Renal cortical epithelial cell (primary cell): Measurements from ENCODE around the gene UPF3B. TPM values are rescaled to one million over a fixed set of nuclear protein-coding genes. Genes with fewer than 3 reads are reported as not detected.
A peak's percentile ranks its signal among the peaks of the same experiment; 100 is the strongest.
"Not testable (repeated sequence)": the region's sequence is repeated elsewhere in the genome, so short reads cannot be mapped to it uniquely, and the experiment has no call there.

Experiments
- DNase-seq: peaks from one replicate; pipeline ENCODE4 v3.0.0-alpha.2; 2011; ENCODE audit warnings: low read depth
- total RNA-seq: library from RNA; depleted of rRNA; stranded (reverse); fragments of >200 nt; gene quantifications from 2 replicates; pipeline ENCODE4 v1.2.3, GENCODE V29; 2014

The UPF3B gene, protein sequence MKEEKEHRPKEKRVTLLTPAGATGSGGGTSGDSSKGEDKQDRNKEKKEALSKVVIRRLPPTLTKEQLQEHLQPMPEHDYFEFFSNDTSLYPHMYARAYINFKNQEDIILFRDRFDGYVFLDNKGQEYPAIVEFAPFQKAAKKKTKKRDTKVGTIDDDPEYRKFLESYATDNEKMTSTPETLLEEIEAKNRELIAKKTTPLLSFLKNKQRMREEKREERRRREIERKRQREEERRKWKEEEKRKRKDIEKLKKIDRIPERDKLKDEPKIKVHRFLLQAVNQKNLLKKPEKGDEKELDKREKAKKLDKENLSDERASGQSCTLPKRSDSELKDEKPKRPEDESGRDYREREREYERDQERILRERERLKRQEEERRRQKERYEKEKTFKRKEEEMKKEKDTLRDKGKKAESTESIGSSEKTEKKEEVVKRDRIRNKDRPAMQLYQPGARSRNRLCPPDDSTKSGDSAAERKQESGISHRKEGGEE
- 1.0 and 3.7 TPM in 2 replicates for total RNA-seq

DNA sequence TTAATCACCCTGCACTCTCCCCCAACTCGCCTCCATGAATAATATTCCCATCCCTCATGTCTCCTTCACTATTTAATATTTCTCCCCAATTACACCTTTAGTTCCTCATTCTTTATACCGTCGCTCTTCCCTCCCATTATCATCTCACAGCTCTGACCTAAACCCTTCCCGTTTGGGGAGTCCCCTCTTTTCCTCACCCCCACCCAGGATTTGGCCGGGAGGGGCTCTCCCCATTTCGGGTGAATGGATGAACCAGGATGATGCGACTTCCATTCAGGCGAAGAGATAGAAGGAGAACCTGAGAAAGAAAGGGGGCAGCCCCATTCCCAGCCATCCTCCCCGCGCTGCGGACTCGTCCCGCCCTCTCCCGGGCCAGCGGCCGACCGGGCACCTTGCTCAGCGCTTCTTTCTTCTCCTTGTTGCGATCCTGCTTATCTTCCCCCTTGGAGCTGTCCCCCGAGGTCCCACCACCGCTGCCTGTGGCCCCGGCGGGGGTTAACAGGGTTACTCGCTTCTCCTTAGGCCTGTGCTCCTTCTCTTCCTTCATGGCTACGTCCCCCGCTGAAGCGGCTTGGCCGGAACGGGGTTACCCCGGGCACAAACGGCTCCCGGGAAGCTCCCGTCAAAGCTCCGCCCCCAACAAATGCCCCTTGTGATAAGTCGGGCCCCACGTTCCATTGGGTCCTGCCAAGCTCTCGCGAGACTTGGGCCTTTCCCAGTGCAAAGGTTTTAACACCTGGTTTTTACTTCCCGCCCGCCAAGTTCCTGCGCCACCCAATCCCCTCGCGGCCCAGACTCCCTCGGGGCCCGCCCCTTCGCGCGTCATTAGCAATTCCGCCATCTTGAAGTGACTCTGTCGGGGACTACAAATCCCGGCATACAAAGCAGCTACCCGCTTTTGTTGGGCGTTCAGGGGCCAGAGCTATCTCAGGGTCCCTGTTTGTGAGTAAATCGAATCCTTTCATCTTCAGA lies at the start of gene UPF3B:
TSS of gene UPF3B (minus strand) at position 582 of the 972 bp plus-strand sequence. CDS start at position 547, 35 bp downstream.
- DNase-seq = peak; percentile 96

DNA sequence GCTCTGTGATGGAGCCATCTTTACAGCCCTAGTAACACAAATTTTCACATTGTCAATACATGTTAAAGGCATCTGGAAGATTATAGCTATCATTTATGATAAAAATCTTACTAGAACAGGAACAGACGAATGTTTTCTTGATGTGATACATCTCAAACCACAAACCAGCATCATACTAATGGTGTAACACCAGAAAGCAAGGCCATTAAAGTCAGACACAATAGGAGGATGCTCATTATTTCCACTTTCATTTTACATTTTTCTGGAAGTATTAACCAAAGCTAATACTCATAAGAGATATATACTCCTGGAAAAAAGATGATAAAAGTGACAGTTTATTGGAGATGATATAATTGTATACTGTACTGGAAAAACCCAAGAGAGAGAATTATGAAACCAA lies 48.2 kb upstream of the UPF3B start:
- DNase-seq = no peak

DNA sequence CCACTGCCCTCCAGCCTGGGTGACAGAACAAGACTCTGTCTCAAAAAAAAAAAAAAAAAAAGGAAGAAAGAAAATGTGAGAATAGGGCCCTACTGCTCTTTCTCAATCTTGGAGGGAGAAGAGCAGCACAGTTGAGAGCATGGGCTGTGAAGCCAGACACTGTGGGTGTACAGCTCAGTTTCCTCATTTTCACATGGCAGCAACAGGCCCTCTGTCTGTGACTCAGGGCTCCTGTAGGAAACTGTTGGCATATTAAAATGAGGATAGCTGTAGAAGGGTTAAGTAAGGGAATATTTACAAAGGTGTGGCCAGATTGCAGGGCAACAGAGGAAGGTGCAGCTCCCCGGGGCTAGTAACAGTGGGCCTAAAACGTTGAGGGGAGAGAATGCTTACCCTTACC lies 46.4 kb upstream of the UPF3B start:
- peak; percentile 6 for DNase-seq

DNA sequence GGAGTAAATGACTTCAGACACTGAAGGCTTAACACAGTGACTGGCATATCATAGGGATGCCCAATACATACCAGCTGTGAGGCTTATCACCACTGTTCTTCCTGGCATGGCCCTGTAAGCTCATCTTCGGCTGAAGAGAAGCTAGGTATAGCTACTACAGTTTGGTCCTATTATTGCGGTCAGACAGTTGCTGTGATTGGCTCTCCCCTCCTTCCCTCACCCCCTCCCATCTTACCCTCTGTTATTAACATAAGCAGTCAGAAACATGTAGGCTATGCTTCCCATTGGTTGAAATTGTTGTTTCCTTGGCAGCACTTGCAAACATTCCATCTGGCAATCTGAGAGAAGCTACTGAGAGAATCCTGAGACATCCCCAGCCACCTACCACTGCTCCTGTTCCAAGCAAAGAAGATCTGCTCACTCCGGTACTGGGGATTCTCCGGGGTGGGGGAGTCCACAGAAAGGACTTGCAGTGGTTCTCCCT lies 43.1 kb upstream of the UPF3B start, which contains the start of gene AKAP14:
TSS of gene AKAP14 (plus strand) at position 51 of the 484 bp plus-strand sequence. CDS start 7,331 bp downstream, outside the sequence.
- no peak for DNase-seq

DNA sequence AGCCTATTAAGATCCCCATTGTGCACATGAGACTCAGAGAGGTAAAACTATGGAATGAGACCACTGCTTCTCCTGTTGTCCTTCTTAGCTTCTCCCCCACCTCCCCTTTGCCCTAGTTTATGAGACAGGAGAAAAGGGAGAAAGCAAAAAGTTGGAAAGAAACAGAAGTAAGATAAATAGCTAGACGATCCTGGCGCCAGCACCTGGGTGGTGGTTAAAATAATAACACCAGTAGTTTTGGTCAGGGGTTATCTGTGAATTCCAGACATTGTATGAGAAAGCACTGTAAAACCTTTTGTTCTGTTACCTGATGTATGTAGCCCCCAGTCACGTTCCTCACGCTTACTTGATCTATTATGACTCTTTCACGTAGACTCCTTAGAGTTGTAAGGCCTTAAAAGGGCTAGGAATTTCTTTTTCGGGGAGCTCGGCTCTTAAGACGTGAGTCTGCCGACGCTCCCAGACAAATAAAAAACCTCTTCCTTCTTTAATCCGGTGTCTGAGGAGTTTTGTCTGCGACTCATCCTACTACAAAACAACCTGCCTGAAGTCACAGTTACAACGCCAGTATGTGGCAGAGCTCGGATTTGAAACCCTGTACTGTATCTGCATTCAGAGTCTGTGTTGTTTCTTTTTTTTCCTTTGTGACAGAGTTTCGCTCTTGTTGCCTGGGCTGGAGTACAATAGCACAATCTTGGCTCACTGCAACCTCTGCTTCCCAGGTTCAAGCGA lies 39.4 kb upstream of the UPF3B start:
- not testable (repeated sequence) for DNase-seq

DNA sequence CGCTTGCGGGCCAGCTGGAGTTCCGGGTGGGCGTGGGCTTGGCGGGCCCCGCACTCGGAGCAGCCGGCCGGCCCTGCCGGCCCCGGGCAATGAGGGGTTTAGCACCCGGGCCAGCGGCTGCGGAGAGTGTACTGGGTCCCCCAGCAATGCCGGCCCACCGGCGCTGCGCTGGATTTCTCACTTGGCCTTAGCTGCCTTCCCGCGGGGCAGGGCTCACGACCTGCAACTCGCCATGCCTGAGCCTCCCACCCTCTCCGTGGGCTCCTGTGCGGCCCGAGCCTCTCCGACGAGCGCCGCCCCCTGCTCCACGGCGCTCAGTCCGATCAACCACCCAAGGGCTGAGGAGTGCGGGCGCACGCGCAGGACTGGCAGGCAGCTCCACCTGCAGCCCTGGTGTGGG lies 37.9 kb upstream of the UPF3B start:
- DNase-seq = not testable (repeated sequence)

DNA sequence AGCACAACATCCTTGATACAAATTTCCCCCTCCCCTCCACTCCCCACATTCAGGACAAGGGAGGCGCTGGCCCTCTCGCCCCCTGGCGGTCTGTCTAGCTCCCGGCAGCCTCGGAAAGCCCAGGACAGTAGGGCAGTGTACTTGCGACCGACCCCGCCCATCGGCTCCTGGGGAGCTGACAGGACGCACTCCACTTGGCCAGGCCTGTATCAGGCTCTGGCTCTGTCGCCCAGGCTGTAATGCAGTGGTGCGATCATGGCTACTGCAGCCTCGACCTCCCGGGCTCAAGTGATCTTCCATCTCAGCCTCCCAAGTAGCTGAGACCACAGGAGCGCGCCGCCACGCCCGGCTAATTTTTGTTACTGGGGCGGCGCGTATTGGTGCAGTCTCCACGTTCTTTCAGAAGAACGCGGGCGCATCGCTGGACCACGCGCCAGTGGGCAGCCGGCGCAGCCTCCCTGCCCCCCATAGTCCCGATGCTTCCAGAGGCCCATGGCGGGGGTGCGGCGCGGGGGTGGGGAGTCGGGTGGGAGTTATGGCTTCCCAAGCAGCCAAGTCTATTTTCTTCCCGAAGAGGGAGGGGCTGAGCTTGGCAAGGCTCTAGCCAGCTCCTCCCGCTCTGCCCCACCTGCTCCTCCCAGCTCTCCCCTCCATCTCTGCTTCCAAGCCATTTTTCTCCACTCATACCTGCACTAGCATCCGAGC lies 35.1 kb upstream of the UPF3B start:
- peak; percentile 16 for DNase-seq

DNA sequence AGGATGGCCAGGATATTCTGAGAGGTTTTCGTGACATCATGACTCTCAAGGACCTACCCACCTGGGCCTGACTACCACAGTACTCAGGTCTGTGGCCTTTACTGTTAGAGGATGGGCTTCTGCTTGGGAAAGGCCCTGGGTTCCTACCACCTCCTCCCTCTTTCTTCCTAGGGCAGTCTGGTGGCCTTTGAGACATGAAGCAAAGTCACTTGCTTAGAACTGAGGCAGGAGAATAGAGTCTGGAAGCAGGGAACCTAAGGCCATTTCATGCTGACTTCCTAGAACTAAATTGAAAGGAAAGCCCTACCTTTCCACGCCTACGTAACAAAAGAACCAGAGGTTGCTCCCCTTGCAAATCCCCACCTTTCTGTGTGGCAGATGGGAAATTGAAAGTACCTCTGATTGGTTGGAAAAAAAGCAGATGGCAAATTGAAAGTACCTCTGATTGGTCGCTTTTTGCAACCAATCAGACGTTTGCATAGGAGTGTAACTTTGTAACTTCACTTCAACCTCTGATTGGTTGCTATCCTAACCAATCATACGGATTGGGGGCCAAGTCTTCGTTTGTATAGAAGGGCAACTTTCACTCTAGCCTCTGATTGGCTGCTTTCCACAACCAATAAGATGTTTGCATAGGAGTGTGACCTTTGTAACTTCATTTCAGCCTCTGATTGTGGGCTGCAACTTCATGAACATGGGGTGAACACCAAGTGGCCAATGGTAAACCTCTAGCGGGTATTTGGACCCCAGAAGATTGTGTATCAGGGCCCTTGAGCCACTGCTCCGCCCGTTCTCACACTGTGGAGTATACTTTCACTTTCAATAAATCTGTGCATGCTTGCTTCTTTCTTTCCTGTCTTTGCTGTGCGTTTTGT lies 33.0 kb upstream of the UPF3B start:
- DNase-seq = no peak

DNA sequence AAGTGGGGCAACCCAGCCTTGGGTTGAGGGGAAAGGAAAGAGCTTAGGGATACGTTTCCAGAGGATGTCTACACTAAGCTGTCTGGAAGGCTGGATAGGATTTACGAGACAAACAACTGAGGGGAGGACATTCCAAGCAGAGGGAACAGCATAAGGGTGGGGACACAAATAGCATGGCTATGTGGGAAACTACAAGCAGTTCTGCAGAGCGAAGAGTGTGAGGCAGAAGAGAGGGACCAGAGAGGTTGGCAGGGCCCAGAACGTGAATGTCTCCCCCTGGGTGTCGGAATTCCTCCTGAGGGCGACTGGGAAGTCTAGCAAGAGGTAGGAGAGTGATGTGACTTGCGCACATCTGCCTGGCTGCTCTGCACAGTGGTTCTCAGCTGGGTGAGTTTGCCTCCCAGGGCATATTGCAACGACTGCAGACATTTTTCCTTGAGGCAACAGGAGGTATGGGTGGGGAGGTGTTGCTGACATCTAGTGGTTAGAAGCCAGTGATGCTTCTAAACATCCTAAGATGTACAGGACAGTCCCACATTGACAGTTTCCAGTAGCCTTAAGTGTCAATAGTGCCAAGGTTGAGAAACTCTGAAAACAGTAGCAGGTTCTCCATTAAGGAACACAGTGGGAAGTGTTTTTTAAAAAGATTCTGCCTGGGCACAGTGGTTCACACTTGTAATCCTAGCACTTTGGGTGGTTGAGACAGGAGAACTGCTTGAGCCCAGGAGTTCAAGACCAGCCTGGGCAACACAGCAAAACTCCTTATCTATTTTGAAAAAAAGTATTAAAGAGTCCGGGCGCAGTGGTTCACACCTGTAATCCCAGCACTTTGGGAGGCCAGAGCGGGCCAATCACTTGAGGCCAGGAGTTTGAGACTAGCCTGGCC lies 28.0 kb upstream of the UPF3B start:
- DNase-seq = peak; percentile 57

DNA sequence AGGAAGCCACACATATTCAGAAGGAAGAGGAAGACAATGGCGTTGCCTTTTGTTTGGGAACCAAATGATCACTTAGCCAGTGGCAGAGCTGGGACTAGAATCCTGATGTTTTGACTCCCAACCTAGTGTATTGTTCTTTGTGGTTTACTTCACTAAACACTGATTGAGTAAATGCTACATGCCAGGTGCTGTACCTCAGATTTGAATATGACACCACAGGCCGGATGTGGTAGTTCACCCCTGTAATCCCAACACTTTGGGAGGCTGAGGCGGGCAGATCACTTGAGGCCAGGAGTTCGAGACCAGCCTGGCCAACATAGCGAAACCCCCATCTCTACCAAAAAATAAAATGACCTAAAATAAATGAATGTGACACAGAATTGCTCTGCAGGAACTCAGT lies 27.3 kb upstream of the UPF3B start:
- peak; percentile 6 for DNase-seq

DNA sequence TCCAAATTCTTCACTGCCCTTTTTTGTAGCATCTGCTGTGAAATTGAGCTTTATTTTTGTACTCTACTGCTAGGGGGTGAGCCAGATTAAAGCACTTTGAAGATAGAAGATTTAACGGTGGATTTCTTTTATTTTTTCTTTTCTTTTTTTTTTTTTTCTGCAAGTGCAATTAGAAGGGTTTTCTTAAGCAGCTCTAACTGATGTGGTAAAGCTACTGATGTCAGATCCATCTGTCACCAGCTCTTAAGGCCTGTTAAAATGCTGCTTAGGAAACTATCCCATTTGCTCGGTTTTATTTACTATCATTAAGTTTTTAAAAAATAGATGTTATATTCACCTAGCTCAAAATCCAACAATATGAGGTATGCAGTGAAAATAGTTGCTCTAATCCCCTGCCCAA lies 26.0 kb upstream of the UPF3B start:
- DNase-seq = no peak

DNA sequence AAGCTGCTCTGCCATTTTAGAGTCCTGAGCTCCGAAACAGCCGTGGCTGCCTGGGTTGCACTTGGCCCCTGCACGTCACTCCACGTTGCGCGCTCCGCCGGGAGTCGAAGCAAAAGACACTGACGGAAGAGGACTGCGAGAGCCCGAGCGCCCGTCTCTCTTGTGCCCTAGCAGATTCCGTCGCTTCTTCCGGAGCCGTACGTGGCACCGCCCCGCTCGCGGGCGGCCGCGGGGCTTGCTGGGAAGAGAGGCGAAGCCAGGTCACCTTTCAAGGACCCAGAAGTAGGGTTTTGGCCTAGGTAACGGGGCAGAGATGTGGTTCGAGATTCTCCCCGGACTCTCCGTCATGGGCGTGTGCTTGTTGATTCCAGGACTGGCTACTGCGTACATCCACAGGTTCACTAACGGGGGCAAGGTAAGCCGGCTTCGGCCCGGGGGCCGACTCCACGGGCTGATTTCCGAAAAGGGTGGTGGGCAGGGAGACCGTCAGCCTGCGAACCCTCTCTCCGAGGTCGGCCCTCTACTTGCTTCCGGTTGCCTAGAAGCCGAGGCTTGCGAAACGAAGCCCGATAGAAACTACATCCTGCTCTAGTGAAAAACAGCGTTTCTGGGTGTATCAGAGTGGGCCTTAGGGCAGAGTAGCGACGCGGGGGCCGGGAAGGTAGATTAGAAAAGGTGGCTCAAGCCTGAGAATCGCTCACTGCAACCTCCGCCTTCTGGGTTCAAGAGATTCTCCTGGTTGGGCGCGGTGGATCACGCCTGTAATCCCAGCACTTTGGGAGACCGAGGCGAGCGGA lies 19.0 kb upstream of the UPF3B start, which contains the start of the genes NDUFA1 and RNF113A:
TSS of gene NDUFA1 (plus strand) at position 234 of the 797 bp plus-strand sequence. CDS start at position 314, 80 bp downstream.
TSS of gene RNF113A (minus strand) at position 135 of the 797 bp plus-strand sequence. CDS start at position 15, 120 bp downstream.
- peak; percentile 75 for DNase-seq

DNA sequence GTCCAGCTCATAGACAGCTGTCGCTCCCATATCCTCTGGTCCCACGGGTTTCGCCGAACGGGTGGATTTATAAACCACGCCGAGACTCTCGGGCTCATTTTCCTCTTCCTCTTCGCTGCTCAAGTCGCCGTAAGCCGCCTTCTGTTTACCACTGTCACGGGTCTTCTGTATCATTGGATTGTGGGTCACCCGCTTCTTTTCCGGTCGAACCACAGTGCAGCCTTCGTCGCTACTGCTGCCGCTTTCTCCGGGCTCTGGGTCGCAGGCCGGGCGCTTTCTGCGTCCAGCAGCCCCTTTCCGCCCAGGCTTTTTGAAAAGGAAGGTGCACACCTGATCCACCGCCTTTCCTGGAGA lies 18.5 kb upstream of the UPF3B start:
- peak; percentile 2 for DNase-seq

DNA sequence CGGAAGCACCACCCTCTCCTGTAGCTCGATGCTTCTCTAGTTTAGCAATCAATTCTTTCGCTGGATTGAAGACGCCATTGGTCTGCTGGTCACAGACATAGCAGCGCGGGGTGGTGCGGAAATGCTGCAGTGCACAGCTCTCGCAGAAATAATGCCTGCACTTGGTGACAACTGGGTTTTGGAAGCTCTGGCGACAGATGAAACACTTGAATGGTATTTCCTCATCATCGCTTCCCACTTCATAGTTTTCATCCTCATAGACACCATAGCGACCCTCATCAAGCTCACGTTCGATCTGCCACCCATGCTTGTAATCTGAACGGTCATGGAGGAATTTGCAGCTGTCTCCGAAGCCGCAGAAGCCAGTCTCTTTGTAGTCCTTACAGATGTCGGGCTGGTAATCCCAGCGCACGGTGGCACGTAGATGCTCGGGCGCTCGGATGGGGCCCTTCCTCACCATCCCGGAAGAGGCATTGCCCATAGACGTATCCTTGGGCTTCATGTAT lies 17.9 kb upstream of the UPF3B start:
- DNase-seq = peak; percentile 11

DNA sequence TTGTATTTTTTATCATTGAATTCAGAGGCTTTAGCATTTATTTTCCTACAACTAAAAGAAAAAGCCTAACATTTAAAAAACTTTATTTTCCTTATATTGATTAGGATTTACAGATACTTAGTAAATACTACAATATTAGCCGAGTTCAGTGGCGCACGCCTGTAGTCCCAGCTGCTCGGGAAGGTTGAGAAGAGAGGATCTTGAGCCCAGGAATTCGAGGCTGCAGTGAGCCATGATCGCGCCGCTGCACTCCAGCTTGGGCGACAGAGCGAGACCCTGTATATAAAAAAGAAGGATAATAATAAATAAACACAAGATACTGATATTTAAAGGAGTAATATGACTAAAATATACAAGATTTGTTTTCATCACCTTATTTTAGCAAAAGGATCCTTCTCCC lies 681 bp upstream of the UPF3B start:
- DNase-seq = peak; percentile 3

DNA sequence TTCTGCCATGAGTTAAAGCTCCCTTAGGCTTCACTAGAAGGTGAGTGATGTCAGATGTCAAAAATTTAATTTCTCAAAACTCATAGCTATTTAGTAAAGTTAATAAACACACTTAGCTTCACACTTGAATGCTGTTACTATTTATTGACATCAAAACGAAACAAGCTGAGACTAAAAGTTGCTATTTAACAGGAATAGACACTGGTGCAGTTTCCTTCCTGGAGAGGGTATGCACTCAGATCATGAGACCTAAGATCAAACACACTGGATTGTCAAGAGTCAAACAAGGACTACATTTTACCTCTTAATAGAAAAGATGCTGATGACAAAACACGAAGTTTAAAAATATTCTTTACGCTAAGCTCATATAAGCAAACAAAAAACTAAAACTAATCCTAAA lies 18.9 kb downstream of the UPF3B start:
- no peak for DNase-seq

DNA sequence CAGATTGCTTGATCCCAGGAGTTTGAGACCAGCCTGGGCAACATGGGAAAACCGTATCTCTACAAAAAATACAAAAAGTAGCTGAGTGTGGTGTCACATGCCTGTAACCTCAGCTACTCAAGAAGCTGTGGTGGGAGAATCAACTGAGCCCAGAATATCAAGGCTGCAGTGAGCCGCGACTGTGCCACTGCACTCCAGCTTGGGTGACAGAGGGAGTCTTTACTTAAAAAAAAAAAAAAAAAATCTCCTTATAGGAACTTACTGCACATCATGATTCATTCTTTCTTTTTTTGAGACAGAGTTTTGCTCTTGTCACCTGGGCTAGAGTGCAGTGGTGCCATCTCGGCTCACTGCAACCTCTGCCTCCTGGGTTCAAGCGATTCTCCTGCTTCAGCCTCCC lies 24.3 kb downstream of the UPF3B start:
- peak; percentile 1 for DNase-seq
